HepG2 (cell line): ENCODE results near the gene MIER1. TPM values are rescaled to one million over a fixed set of nuclear protein-coding genes. Genes with fewer than 3 reads are reported as not detected.
A peak's percentile ranks its signal among the peaks of the same experiment; 100 is the strongest.

Source experiments
- ARID5B ChIP-seq: IDR thresholded peaks from 2 replicates; pipeline ENCODE4 v1.4.0; 2020; ENCODE audit warnings: mild to moderate bottlenecking, missing genetic modification reagents
- CERS6 ChIP-seq: sonication (generic); formaldehyde crosslinking; IDR thresholded peaks from 2 replicates; pipeline ENCODE4 v1.5.0; 2020; ENCODE audit warnings: missing genetic modification reagents
- ELF3 ChIP-seq: IDR thresholded peaks from 2 replicates; pipeline ENCODE4 v1.6.1; 2016; ENCODE audit warnings: missing genetic modification reagents, missing compliant biosample characterization
- GTF3A ChIP-seq: sonication (generic); formaldehyde crosslinking; conservative IDR thresholded peaks from 2 replicates; pipeline ENCODE4 v1.4.0; 2020; ENCODE audit warnings: mild to moderate bottlenecking, missing genetic modification reagents
- JDP2 ChIP-seq: sonication (generic); formaldehyde crosslinking; IDR thresholded peaks from 2 replicates; pipeline ENCODE4 v1.8.1; 2022; ENCODE audit warnings: missing genetic modification reagents, borderline replicate concordance
- MTF2 ChIP-seq: sonication (generic); formaldehyde crosslinking; IDR thresholded peaks from 2 replicates; pipeline ENCODE4 v1.5.0; 2020; ENCODE audit warnings: missing genetic modification reagents, borderline replicate concordance
- NR1H2 ChIP-seq: sonication (generic); formaldehyde crosslinking; IDR thresholded peaks from 2 replicates; pipeline ENCODE4 v1.8.1; 2022; ENCODE audit warnings: low read depth, missing genetic modification reagents, borderline replicate concordance
- NR2F6 ChIP-seq, 2 experiments: IDR thresholded peaks; 2 replicates each; pipeline ENCODE4 v1.6.1; 2016; ENCODE audit warnings: antibody characterized with exemption in 1 of 2, mild to moderate bottlenecking in 1 of 2
- PBX2 ChIP-seq: IDR thresholded peaks from 2 replicates; pipeline ENCODE4 v1.6.1; 2016; ENCODE audit warnings: control low read depth
- YEATS2 ChIP-seq: sonication (generic); formaldehyde crosslinking; IDR thresholded peaks from 2 replicates; pipeline ENCODE4 v1.4.0; 2020; ENCODE audit warnings: missing genetic modification reagents, borderline replicate concordance
- ZFP37 ChIP-seq: sonication (generic); formaldehyde crosslinking; IDR thresholded peaks from 2 replicates; pipeline ENCODE4 v1.4.0; 2020; ENCODE audit warnings: missing genetic modification reagents, borderline replicate concordance
- ZNF407 ChIP-seq: sonication (generic); formaldehyde crosslinking; IDR thresholded peaks from one replicate; pipeline ENCODE4 v1.5.1; 2020; ENCODE audit warnings: mild to moderate bottlenecking, missing genetic modification reagents; ENCODE audit errors: not compliant biosample characterization
- ZNF709 ChIP-seq: sonication (generic); formaldehyde crosslinking; IDR thresholded peaks from 2 replicates; pipeline ENCODE4 v1.5.0; 2020; ENCODE audit warnings: mild to moderate bottlenecking, missing genetic modification reagents
- ZNF737 ChIP-seq: sonication (generic); formaldehyde crosslinking; IDR thresholded peaks from 2 replicates; pipeline ENCODE4 v1.5.0; 2020; ENCODE audit warnings: missing genetic modification reagents, mild to moderate bottlenecking, borderline replicate concordance
- polyA plus RNA-seq, 8 experiments: library from polyadenylated mRNA; depleted of rRNA in 3 of 8; stranded (reverse) in 7 of 8; unstranded in 1 of 8; fragments of >200 nt; fragmentation: Illumina TruSeq in 4 of 8; extraction: Trizol in 4 of 8; gene quantifications; 2 replicates each; pipeline versions ENCODE4 v1.2.1 to v1.2.3, GENCODE V29; 2011 to 2016; ENCODE audit warnings: low read depth in 4 of 8, missing spikeins in 1 of 8, mixed read lengths in 1 of 8; ENCODE audit not compliant: insufficient read depth in 1 of 8
- total RNA-seq, 5 experiments: library from RNA; depleted of rRNA; stranded (reverse); fragments of >200 nt; fragmentation: Illumina TruSeq; extraction: Trizol; gene quantifications; 2 replicates each; pipeline ENCODE4 v1.2.3, GENCODE V29; 2016; ENCODE audit warnings: low read depth in 1 of 5

The MIER1 gene
- total and polyA plus RNA-seq, 2 of the 13 experiments (the other 11 are each of a cell fraction or from before 2014, with no cell fraction given): 7.0 to 30.4 TPM

GRCh38 chr1:66944330-66945274 lies 19.8 kb downstream of the MIER1 start (continued):
- TF ChIP-seq ZNF407 (no peak), ZNF737 (CRISPR knock-in tag) (no peak), CERS6 (no peak), ELF3 (CRISPR knock-in tag) (peak; percentile 18; the same call in 1 of the 2 replicates), MTF2 (CRISPR knock-in tag) (no peak), ZNF709 (CRISPR knock-in tag) (no peak), YEATS2 (no peak), PBX2 (no peak), JDP2 (CRISPR knock-in tag) (no peak), GTF3A (CRISPR knock-in tag) (no peak), NR2F6 (IDR thresholded peaks at IDR 0.05) (peak; percentile 91), NR2F6 (CRISPR knock-in tag; IDR thresholded peaks at IDR 0.05) (peak; percentile 95), ARID5B (CRISPR knock-in tag) (peak; percentile 73), ZFP37 (CRISPR knock-in tag) (no peak), NR1H2 (CRISPR knock-in tag) (no peak)
